PC-9 (cell line): Measurements from ENCODE around the gene BRPF1. TPM values are rescaled to one million over a fixed set of nuclear protein-coding genes. Genes with fewer than 3 reads are reported as not detected.

Experiments used
- BruUV-seq: library from RNA; stranded (reverse); fragments of 400-500 nt; replicated peaks from 2 replicates; lab custom pipeline; 2021; lab: Mats Ljungman, UMichigan
- CTCF ChIA-PET: fragments of 300-600 bp; sonication (Branson Sonifier 250); formaldehyde crosslinking; loops from one replicate; lab custom pipeline; 2022; ENCODE audit warnings: antibody characterized with exemption; lab: Charles Lee
- POLR2A ChIA-PET: fragments of 300-600 bp; sonication (Branson Sonifier 250); formaldehyde crosslinking; loops from one replicate; lab custom pipeline; 2022; ENCODE audit warnings: antibody characterized with exemption; ENCODE audit not compliant: unreplicated experiment; lab: Charles Lee
- DNase-seq, 2 experiments: peaks; one replicate each; pipeline versions ENCODE4 v3.0.0 to v3.0.0-alpha.2; 2015 to 2022; ENCODE audit warnings: mixed read lengths in 1 of 2
- H2AFZ ChIP-seq: fragments of 200-600 bp; sonication (generic); 2 replicates; pipeline ENCODE4 v1.8.1; 2017; ENCODE audit warnings: antibody characterized with exemption
- H3F3A ChIP-seq: fragments of 200-600 bp; sonication (generic); 2 replicates; pipeline ENCODE4 v1.8.1; 2017; ENCODE audit warnings: antibody characterized with exemption, mild to moderate bottlenecking, low read depth; ENCODE audit not compliant: insufficient read depth
- H3K27ac ChIP-seq: fragments of 200-600 bp; sonication (generic); 2 replicates; pipeline ENCODE4 v1.6.1; 2016; ENCODE audit warnings: mixed run types
- H3K27me3 ChIP-seq: fragments of 200-600 bp; sonication (generic); 2 replicates; pipeline ENCODE4 v1.6.1; 2016; ENCODE audit warnings: low read depth, mixed run types; ENCODE audit not compliant: insufficient read depth
- H3K36me3 ChIP-seq: fragments of 200-600 bp; sonication (generic); 2 replicates; pipeline ENCODE4 v1.6.1; 2016; ENCODE audit warnings: low read depth, mixed run types
- H3K4me1 ChIP-seq: fragments of 200-600 bp; sonication (generic); replicated peaks from 2 replicates; pipeline ENCODE4 v1.6.1; 2016; ENCODE audit warnings: mixed run types; ENCODE audit not compliant: insufficient read depth
- H3K4me2 ChIP-seq: fragments of 200-600 bp; sonication (generic); 2 replicates; pipeline ENCODE4 v1.6.1; 2017; ENCODE audit warnings: mixed run types
- H3K4me3 ChIP-seq: fragments of 200-600 bp; sonication (generic); 2 replicates; pipeline ENCODE4 v1.6.1; 2016; ENCODE audit warnings: mixed run types
- H3K79me2 ChIP-seq: fragments of 200-600 bp; sonication (generic); 2 replicates; pipeline ENCODE4 v1.6.1; 2017; ENCODE audit warnings: low read depth, mixed run types
- H3K9me2 ChIP-seq: fragments of 200-600 bp; sonication (generic); 2 replicates; pipeline ENCODE4 v1.8.1; 2017; ENCODE audit warnings: mild to moderate bottlenecking; ENCODE audit not compliant: insufficient read depth
- H3K9me3 ChIP-seq: fragments of 200-600 bp; sonication (generic); 2 replicates; pipeline ENCODE4 v1.8.1; 2016; ENCODE audit warnings: low read depth; ENCODE audit not compliant: insufficient read depth
- H4K20me1 ChIP-seq: fragments of 200-600 bp; sonication (generic); 2 replicates; pipeline ENCODE4 v1.8.1; 2017; ENCODE audit not compliant: insufficient read depth
- CTCF ChIP-seq: fragments of 200-600 bp; sonication (generic); conservative IDR thresholded peaks from 2 replicates; pipeline ENCODE4 v1.6.1; 2017; ENCODE audit warnings: mixed run types, antibody characterized with exemption, mild to moderate bottlenecking, moderate library complexity
- EZH2 ChIP-seq: fragments of 200-600 bp; sonication (generic); IDR thresholded peaks from 2 replicates; pipeline ENCODE4 v1.8.0; 2017; ENCODE audit warnings: antibody characterized with exemption, low read depth
- intact Hi-C: fragments of 100-400 bp; cut with micrococcal nuclease; formaldehyde crosslinking; loops from one replicate; pipeline ENCODE4 v1.10.0; 2022; ENCODE audit not compliant: unreplicated experiment
- total RNA-seq: library from RNA; stranded (reverse); gene quantifications from 2 replicates; pipeline ENCODE4 v1.2.3, GENCODE V29; 2021

BRPF1 gene
- total RNA-seq, 1 experiment from 2014 or later = 15.9 TPM

GRCh38 chr3:9779721-9780457, 48.4 kb downstream of the BRPF1 start:
- Histone ChIP-seq H3K9me3 (no peaks in the 10 kb centered on the region), H3K27ac (no peak overlapping the region), H3K79me2 (no peaks in the 10 kb centered on the region), H3K36me3 (no peaks in the 10 kb centered on the region), H4K20me1 (no peaks in the 10 kb centered on the region; the same call in 1 of the 2 replicates), H3K4me3 (no peak overlapping the region), H3K4me1 (no peaks in the 10 kb centered on the region), H2AFZ (no peak overlapping the region), H3K27me3 (no peaks in the 10 kb centered on the region), H3F3A (0 out of 2 replicates have a peak, but pooled peaks cover 3% of the 10 kb centered on the region), H3K9me2 (no peaks in the 10 kb centered on the region), H3K4me2 (no peak overlapping the region)
- TF ChIP-seq EZH2 (no peak), CTCF (no peak)
- no TSS peak for BruUV-seq
- POLR2A ChIA-PET = interaction anchor here (0.7 kb wide), 1 partner anchor 24 kb away, joined by 4 read pairs; no protein-coding TSS in a partner anchor
- no peak for DNase-seq
- CTCF ChIA-PET = no interaction called here
- intact Hi-C loops = no loop called here

GRCh38 chr3:9780458-9780812, 48.9 kb downstream of the BRPF1 start:
- Histone ChIP-seq H3K4me1 (no peaks in the 10 kb centered on the region), H2AFZ (no peak overlapping the region), H3K27ac (no peak overlapping the region), H3K4me3 (no peak overlapping the region), H3K27me3 (no peaks in the 10 kb centered on the region), H4K20me1 (no peaks in the 10 kb centered on the region; the same call in 1 of the 2 replicates), H3K79me2 (no peaks in the 10 kb centered on the region), H3K36me3 (no peaks in the 10 kb centered on the region), H3K4me2 (no peak overlapping the region), H3F3A (0 out of 2 replicates have a peak, but pooled peaks cover 3% of the 10 kb centered on the region), H3K9me3 (no peaks in the 10 kb centered on the region), H3K9me2 (no peaks in the 10 kb centered on the region)
- ChIA-PET POLR2A (interaction anchor here (0.7 kb wide), 1 partner anchor 24 kb away, joined by 4 read pairs; no protein-coding TSS in a partner anchor), CTCF (no interaction called here)
- DNase-seq = no peak
- TF ChIP-seq EZH2 (no peak), CTCF (no peak)
- BruUV-seq = no TSS peak
- intact Hi-C loops = no loop called here

- DNase-seq = no peak
- no peaks in the 10 kb centered on the region for H3K27me3 ChIP-seq
- no peak overlapping the region for H3K4me3 ChIP-seq
- intact Hi-C loops = no loop called here
- H3K36me3 ChIP-seq = no peaks in the 10 kb centered on the region
- ChIA-PET CTCF (no interaction called here), POLR2A (interaction anchor here (0.7 kb wide), 1 partner anchor 23 kb away, joined by 4 read pairs; no protein-coding TSS in a partner anchor)
- no peak overlapping the region for H3K4me2 ChIP-seq
- no peaks in the 10 kb centered on the region for H3K4me1 ChIP-seq
- H3K79me2 ChIP-seq = no peaks in the 10 kb centered on the region
- 0 out of 2 replicates have a peak, but pooled peaks cover 3% of the 10 kb centered on the region for H3F3A ChIP-seq
- TF ChIP-seq CTCF = no peak
- TF ChIP-seq EZH2 = no peak
- no peaks in the 10 kb centered on the region for H3K9me2 ChIP-seq
- H3K9me3 ChIP-seq = no peaks in the 10 kb centered on the region
- no peak overlapping the region for H2AFZ ChIP-seq
- no peaks in the 10 kb centered on the region; the same call in 1 of the 2 replicates for H4K20me1 ChIP-seq
- no TSS peak for BruUV-seq
- H3K27ac ChIP-seq = no peak overlapping the region
Observed at GRCh38 chr3:9780910-9781309, 49.4 kb downstream of the BRPF1 start.
